NT2/D1 (cell line): ENCODE measurements around the gene DLL4.

Experiments used
- DNase-seq: peaks from one replicate; pipeline ENCODE4 v3.0.0-alpha.2; 2011; ENCODE audit warnings: low read depth, low spot score
- H3K27me3 ChIP-seq: 2 replicates; pipeline ENCODE4 v1.6.0; 2011; ENCODE audit warnings: mild to moderate bottlenecking; ENCODE audit not compliant: insufficient read length, insufficient read depth
- H3K36me3 ChIP-seq: 2 replicates; pipeline ENCODE4 v1.6.1; 2011; ENCODE audit warnings: mild to moderate bottlenecking, low read length, mixed read lengths; ENCODE audit not compliant: insufficient read depth, insufficient read length
- H3K4me1 ChIP-seq: 2 replicates; pipeline ENCODE4 v1.5.1; 2011; ENCODE audit not compliant: insufficient read depth, insufficient read length
- H3K4me3 ChIP-seq: 2 replicates; pipeline ENCODE4 v1.5.1; 2011; ENCODE audit warnings: low read depth; ENCODE audit not compliant: insufficient read length
- H3K9ac ChIP-seq: 2 replicates; pipeline ENCODE4 v1.6.0; 2011; ENCODE audit warnings: low read depth; ENCODE audit not compliant: insufficient read length
- H3K9me3 ChIP-seq: 2 replicates; pipeline ENCODE4 v1.5.1; 2011; ENCODE audit warnings: mild to moderate bottlenecking, low read length; ENCODE audit not compliant: insufficient read depth
- SUZ12 ChIP-seq: IDR thresholded peaks from 2 replicates; pipeline ENCODE4 v1.6.1; 2011; ENCODE audit not compliant: insufficient read length, insufficient read depth; ENCODE audit errors: extremely low read depth
- YY1 ChIP-seq: IDR thresholded peaks from 2 replicates; pipeline ENCODE4 v1.6.1; 2011; ENCODE audit not compliant: insufficient read length, insufficient read depth
- ZNF274 ChIP-seq: IDR thresholded peaks from 2 replicates; pipeline ENCODE4 v1.6.1; 2011; ENCODE audit warnings: mild to moderate bottlenecking, low read depth, low read length

Gene DLL4

DNA sequence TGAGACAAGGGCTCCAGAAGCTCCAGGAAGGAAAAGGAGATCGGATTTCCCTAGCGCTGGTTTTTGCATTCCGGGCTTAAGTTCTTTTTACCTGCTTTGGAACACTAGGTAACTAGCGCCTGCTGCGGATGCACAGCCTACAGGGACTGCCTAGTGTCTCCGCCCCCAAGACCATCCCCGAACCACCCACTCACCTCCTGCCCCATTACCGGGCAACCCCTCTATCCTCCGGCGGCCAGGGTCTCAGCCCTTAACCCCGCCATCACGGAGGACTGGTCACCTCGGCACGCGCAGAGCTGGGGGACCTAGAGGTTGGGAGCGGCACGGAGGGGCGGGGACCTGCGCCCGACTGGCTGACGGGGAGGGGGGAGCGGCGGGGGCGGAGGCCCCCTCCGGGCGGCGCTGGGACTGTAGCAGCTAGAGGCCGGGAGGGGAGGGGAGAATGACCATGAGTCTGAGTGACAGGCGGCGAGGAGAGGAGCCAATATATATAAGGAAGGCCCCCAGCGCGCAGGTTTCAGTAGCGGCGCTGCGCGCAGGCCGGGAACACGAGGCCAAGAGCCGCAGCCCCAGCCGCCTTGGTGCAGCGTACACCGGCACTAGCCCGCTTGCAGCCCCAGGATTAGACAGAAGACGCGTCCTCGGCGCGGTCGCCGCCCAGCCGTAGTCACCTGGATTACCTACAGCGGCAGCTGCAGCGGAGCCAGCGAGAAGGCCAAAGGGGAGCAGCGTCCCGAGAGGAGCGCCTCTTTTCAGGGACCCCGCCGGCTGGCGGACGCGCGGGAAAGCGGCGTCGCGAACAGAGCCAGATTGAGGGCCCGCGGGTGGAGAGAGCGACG, at the start of gene DLL4:
Gene DLL4, plus strand, starts transcription at position 520 of the 839 bp plus-strand sequence. CDS start 329 bp downstream, outside the sequence.
- Histone ChIP-seq H3K9me3 (no peaks in the 10 kb centered on the region), H3K4me1 (peaks cover 13% of the 10 kb centered on the region), H3K27me3 (peaks cover 98% of the 10 kb centered on the region), H3K4me3 (peak within 1 kb of the TSS; percentile 28), H3K36me3 (no peaks in the 10 kb centered on the region), H3K9ac (peak within 1 kb of the TSS; percentile 42)
- DNase-seq, result no peak
- TF ChIP-seq ZNF274, result no peak
- TF ChIP-seq YY1, result no peak
- no peak for TF ChIP-seq SUZ12

DNA sequence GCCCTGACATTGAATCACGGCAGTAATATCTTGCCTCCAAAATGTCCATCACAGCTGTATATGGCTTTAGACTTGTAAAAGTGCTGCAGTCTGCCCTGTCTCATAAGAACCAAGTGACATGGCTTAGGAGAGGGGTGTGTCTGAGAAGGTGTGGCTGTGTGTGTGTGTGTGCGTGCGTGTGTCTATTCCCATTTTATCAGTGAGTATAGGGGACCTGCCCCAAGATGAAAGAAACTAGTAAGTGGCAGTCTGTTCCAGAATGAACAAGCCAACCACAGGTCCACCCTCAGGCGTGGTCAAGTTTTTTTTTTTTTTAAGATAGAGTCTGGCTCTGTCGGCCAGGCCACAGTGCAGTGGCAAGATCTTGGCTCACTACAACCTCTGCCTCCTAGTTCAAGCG, 49.5 kb upstream of the DLL4 start:
- TF ChIP-seq ZNF274 (no peak), YY1 (no peak), SUZ12 (no peak)
- no peak overlapping the region for H3K9ac ChIP-seq
- no peaks in the 10 kb centered on the region for H3K36me3 ChIP-seq
- no peaks in the 10 kb centered on the region for H3K4me1 ChIP-seq
- no peak for DNase-seq
- H3K9me3 ChIP-seq, result no peaks in the 10 kb centered on the region; the same call in 1 of the 2 replicates
- H3K27me3 ChIP-seq, result no peaks in the 10 kb centered on the region
- no peak overlapping the region for H3K4me3 ChIP-seq

GRCh38 chr15:40881351-40881750, 47.8 kb upstream of the DLL4 start:
- no peak overlapping the region for H3K9ac ChIP-seq

GRCh38 chr15:40886586-40886985, 42.6 kb upstream of the DLL4 start:
- Histone ChIP-seq H3K4me3 (no peak overlapping the region), H3K27me3 (no peaks in the 10 kb centered on the region), H3K36me3 (no peaks in the 10 kb centered on the region), H3K9ac (no peak overlapping the region), H3K4me1 (no peaks in the 10 kb centered on the region), H3K9me3 (no peaks in the 10 kb centered on the region; the same call in 1 of the 2 replicates)
- DNase-seq, result no peak
- TF ChIP-seq SUZ12 (no peak), YY1 (no peak), ZNF274 (no peak)

More at GRCh38 chr15:40881351-40881750, 47.8 kb upstream of the DLL4 start:
- DNase-seq, result no peak
- Histone ChIP-seq H3K4me3 (no peak overlapping the region), H3K27me3 (no peaks in the 10 kb centered on the region), H3K9me3 (no peaks in the 10 kb centered on the region; the same call in 1 of the 2 replicates), H3K36me3 (no peaks in the 10 kb centered on the region), H3K4me1 (no peaks in the 10 kb centered on the region)
- TF ChIP-seq SUZ12 (no peak), ZNF274 (no peak), YY1 (no peak)

DNA sequence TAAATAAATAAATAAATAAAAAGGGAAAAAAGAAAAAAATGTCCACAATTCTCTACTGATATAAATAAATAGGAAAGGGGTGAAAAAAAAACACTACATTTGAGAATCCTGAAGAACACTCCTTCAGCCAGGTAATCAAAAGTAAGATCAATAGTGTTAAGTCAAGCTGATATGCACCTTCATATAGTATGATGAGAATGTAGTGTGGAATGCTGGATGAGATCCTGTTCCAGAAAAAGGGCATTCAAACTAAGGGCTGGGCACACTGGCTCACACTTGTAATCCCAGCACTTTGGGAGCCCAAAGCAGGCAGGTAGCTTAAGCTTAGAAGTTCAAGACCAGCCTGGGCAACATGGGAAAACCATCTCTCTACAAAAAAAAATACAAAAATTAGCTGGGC, 40.0 kb upstream of the DLL4 start:
- no peaks in the 10 kb centered on the region for H3K36me3 ChIP-seq
- no peak overlapping the region for H3K4me3 ChIP-seq

DNA sequence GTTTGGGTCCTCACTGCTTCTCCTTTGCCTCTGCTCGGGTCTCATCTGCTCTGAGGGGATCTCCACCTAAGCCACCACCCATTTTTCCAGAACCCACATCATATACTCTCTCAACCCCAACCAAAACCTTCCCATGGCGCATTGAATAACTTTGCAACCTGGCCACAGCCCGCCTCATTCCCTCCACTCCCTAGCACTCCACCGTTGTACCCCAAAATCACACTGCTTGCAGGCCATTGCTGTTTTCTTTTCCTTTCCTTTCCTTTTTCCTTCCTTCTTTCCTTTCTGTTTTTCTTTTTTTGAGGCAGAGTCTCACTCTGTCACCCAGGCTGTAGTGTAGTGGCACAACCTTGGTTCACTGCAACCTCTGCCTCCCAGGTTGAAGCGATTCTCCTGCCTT, 38.0 kb upstream of the DLL4 start:
- Histone ChIP-seq H3K36me3 (peaks cover 7% of the 10 kb centered on the region), H3K27me3 (peaks cover 12% of the 10 kb centered on the region), H3K4me1 (peaks cover 4% of the 10 kb centered on the region), H3K9ac (no peak overlapping the region), H3K4me3 (no peak overlapping the region), H3K9me3 (no peaks in the 10 kb centered on the region)
- no peak for DNase-seq
- TF ChIP-seq ZNF274 (no peak), YY1 (no peak), SUZ12 (no peak)

More for the DNA sequence above, 40.0 kb upstream of the DLL4 start:
- TF ChIP-seq SUZ12, result no peak
- no peak for TF ChIP-seq YY1
- H3K27me3 ChIP-seq, result peaks cover 12% of the 10 kb centered on the region
- peaks cover 4% of the 10 kb centered on the region for H3K4me1 ChIP-seq
- H3K9ac ChIP-seq, result no peak overlapping the region
- no peak for DNase-seq
- no peaks in the 10 kb centered on the region for H3K9me3 ChIP-seq

DNA sequence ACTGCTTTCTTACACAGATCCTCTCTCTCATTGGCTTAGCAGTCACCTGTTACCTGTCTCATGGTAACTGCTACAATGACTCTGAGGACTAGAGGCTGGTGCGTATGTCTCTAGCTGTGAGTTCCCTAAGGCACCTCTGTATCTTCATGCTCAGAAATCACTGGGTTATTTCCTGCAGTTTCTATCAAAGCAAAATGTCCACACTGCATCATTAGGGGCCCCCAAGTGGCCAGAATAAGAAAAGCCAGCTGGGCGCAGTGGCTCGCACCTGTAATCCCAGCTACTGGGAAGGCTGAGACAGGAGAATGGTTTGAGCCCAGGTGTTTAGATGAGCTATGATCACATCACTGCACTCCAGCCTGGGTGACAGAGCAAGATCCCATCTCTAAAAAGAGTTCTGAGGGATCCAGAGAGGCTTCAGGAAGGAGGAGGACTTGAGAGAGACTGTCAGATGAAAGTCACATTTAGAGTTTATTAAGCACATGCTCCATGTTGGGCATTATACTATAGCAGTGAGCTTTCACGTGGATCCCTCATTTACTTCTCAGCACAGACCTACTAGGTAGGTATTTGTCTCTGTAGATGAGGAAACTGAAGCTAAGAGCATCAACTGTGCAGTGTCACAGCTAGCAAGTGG, 37.2 kb upstream of the DLL4 start:
- DNase-seq, result no peak
- TF ChIP-seq ZNF274, result no peak
- no peak for TF ChIP-seq SUZ12
- TF ChIP-seq YY1, result no peak

More for the DNA sequence above, 37.2 kb upstream of the DLL4 start:
- Histone ChIP-seq H3K4me3 (no peak overlapping the region), H3K9ac (no peak overlapping the region), H3K36me3 (peaks cover 14% of the 10 kb centered on the region), H3K9me3 (no peaks in the 10 kb centered on the region), H3K27me3 (peaks cover 12% of the 10 kb centered on the region), H3K4me1 (peaks cover 4% of the 10 kb centered on the region)
